Breast epithelium (tissue), 4 donors: Measurements from ENCODE around the gene KCNQ1OT1. TPM values are rescaled to one million over a fixed set of nuclear protein-coding genes. Genes with fewer than 3 reads are reported as not detected.

ENCODE experiments used
- DNase-seq, 2 donors: peaks; one replicate each; pipeline ENCODE4 v3.0.0-alpha.2; 2019; ENCODE audit warnings: low spot score in 2 of 2
- H3K27ac ChIP-seq, 2 donors: fragments of 200-600 bp; sonication (generic) in 1 of 2; one replicate each; pipeline ENCODE4 v1.5.1; 2016 to 2019; ENCODE audit warnings: mild to moderate bottlenecking in 1 of 2
- H3K27me3 ChIP-seq, 2 donors: fragments of 200-600 bp; sonication (generic) in 1 of 2; one replicate each; pipeline versions ENCODE4 v1.5.1 to v1.6.0; 2017 to 2019; ENCODE audit warnings: control low read depth in 1 of 2, mild to moderate bottlenecking in 1 of 2
- H3K36me3 ChIP-seq: fragments of 200-600 bp; one replicate; pipeline ENCODE4 v1.5.1; 2019
- H3K4me1 ChIP-seq, 2 donors: fragments of 200-600 bp; sonication (generic); one replicate each; pipeline ENCODE4 v1.5.1; 2016 to 2019; ENCODE audit warnings: control low read depth in 1 of 2
- H3K4me3 ChIP-seq, 3 donors: fragments of 200-600 bp; sonication (generic); 1 replicate in 2 of 3; 2 replicates in 1 of 3; pipeline ENCODE4 v1.5.1; 2016 to 2019; ENCODE audit warnings: mild to moderate bottlenecking in 3 of 3, moderate library complexity in 2 of 3
- H3K9me3 ChIP-seq, 2 donors: fragments of 200-600 bp; sonication (generic) in 1 of 2; one replicate each; pipeline ENCODE4 v1.5.1; 2016 to 2019; ENCODE audit warnings: control low read depth in 1 of 2
- POLR2A ChIP-seq: fragments of 450-650 bp; IDR thresholded peaks from one replicate; pipeline ENCODE4 v1.6.1; 2016; ENCODE audit warnings: antibody characterized with exemption, mild to moderate bottlenecking, moderate library complexity
- POLR2AphosphoS5 ChIP-seq, 3 donors: sonication (generic); formaldehyde crosslinking; IDR thresholded peaks; one replicate each; pipeline ENCODE4 v1.6.1; 2017; ENCODE audit warnings: antibody characterized with exemption in 3 of 3
- intact Hi-C: fragments of 100-400 bp; cut with DNase I; formaldehyde crosslinking; loops from one replicate; pipeline ENCODE4 v1.15.1; 2023; ENCODE audit warnings: low total_unique reads
- total RNA-seq, 3 donors: library from RNA; depleted of rRNA; stranded (reverse); fragments of >200 nt; gene quantifications; one replicate each; pipeline ENCODE4 v1.1.0, GENCODE V29; 2016
- TF ChIP-seq, protein P1 (sequence below), 3 donors: fragments of 450-650 bp; IDR thresholded peaks; one replicate each; pipeline ENCODE4 v1.5.1; 2016 to 2017; ENCODE audit warnings: antibody characterized with exemption in 3 of 3, mild to moderate bottlenecking in 3 of 3, moderate library complexity in 3 of 3

Gene KCNQ1OT1
- total RNA-seq, 3 donors from 2014 or later, result 2.1 to 5.3 (median 3.6) TPM

DNA sequence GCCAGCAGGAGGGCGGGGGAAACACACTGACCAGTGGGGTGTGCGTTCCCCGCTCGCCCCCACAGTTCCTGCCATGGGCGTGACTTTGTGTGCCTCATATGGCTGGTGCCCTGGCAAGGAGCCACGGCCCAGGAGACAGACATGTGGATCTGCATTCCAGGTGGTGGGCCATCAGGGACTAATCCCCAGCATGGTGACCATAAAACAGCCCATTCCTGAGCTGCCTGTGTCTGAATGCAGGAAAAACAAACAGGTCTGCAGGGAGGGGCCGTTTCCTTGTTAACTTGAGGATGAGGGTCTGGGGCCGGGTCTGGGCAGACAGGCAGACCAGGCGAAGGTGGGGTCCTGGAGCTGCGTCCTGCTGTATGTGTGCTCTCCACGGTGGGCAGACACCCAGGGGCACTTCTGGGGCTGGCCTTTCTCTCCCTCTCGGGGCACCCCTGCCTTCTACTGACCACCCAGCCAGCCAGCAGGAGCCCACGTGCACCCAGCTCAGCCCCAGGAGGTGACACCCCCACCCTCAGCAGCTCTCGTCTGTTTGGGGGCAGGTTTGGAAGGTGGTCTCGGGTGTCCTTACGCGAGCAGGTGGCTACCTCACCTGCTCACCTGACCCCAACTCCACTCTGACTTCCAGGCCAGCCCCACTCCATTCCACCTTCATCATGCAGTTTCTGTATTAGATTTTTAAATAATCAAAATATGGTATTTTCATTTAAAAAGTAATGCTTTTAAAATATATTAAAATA, 120.3 kb downstream of the KCNQ1OT1 start:
- Histone ChIP-seq H3K27ac (no peak overlapping the region), H3K4me1 (no peaks in the 10 kb centered on the region), H3K36me3 (no peaks in the 10 kb centered on the region), H3K9me3 (no peaks in the 10 kb centered on the region), H3K27me3 (no peaks in the 10 kb centered on the region), H3K4me3 (no peak overlapping the region)
- intact Hi-C loops, result loop anchor here (5.0 kb wide), 2 partner anchors 608 to 1832 kb away; partner anchors contain the start of gene TALDO1
- peak in 1 of 2 donors; percentile 37 for DNase-seq
- no peak for TF ChIP-seq POLR2AphosphoS5 (IDR thresholded peaks at IDR 0.05)
- no peak for TF ChIP-seq POLR2A
- TF ChIP-seq, protein P1, sequence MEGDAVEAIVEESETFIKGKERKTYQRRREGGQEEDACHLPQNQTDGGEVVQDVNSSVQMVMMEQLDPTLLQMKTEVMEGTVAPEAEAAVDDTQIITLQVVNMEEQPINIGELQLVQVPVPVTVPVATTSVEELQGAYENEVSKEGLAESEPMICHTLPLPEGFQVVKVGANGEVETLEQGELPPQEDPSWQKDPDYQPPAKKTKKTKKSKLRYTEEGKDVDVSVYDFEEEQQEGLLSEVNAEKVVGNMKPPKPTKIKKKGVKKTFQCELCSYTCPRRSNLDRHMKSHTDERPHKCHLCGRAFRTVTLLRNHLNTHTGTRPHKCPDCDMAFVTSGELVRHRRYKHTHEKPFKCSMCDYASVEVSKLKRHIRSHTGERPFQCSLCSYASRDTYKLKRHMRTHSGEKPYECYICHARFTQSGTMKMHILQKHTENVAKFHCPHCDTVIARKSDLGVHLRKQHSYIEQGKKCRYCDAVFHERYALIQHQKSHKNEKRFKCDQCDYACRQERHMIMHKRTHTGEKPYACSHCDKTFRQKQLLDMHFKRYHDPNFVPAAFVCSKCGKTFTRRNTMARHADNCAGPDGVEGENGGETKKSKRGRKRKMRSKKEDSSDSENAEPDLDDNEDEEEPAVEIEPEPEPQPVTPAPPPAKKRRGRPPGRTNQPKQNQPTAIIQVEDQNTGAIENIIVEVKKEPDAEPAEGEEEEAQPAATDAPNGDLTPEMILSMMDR (IDR thresholded peaks at IDR 0.05), result no peak

DNA sequence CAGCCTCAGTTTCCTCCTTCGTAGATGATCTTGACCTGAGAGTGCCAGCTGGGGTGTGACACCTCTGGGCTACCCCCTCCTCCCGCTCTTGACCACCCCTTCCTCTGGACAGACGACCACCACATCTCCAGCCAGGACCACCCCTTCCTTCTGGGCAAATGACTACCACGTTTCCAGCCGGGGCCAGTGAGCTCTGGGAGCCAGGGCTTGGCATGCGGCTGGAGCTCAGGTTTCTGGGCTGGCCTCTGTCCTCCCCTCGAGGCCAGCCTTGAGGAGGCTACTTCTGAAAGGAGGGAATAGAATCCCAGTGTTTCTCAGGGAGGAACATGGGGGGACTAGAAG, 120.9 kb downstream of the KCNQ1OT1 start:
- Histone ChIP-seq H3K4me3 (no peak overlapping the region), H3K27ac (no peak overlapping the region), H3K27me3 (no peaks in the 10 kb centered on the region), H3K4me1 (no peaks in the 10 kb centered on the region), H3K9me3 (no peaks in the 10 kb centered on the region), H3K36me3 (no peaks in the 10 kb centered on the region)
- no peak for TF ChIP-seq POLR2AphosphoS5 (IDR thresholded peaks at IDR 0.05)
- TF ChIP-seq, protein P1 (IDR thresholded peaks at IDR 0.05), result no peak
- TF ChIP-seq POLR2A, result no peak
- no peak for DNase-seq
- intact Hi-C loops, result loop anchor here (5.0 kb wide), 1 partner anchor 1832 kb away; the partner anchor contains the start of gene TALDO1

DNA sequence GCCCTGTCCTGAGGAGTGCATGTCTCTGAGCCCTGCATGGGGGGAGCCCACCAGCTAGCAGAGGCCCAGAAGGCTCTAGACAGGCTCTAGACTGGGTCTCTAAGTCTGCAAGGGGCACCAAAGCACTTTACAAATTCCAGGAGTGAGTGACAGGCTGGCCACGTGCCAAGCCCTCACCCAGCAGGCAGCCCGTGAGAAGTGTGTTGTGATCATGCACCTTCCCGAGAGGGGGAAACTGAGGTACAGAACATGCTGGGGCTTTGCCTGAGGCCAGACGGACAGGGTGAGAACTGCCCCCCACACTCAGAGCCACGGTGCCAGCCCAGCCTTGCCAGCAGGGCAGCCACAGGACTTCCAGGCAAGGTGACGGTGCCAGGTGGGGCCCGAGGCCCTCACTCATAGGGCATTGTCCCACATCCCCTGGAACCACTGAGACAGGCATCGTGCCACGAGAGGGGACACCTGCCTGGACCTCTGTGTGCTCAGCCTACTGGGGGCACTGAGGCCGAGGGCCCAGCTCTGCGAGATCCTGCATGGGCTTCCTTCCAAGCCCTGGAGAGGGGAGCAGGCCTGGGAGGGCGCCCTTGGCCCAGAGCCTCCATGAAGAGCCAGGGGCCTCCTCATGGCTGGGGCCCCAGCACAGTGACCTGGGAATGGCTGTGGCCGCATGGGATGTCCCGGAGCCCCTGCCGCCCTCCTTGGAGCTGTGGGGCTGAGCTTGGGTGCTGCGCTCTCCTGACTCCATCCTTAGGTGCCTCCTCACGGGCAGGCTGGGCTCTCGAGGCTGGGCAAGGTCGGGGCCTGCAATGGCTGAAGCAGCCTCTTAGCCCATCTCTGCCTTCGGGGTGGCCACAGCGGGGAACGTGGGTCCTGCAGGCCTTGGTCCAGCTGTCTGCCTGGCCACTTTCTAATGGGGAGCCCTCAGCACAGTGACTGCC, 121.5 kb downstream of the KCNQ1OT1 start:
- no peak overlapping the region for H3K4me3 ChIP-seq
- no peaks in the 10 kb centered on the region for H3K9me3 ChIP-seq
- intact Hi-C loops, result loop anchor here (5.0 kb wide), 1 partner anchor 1831 kb away; the partner anchor contains the start of gene TALDO1
- TF ChIP-seq POLR2A, result no peak
- TF ChIP-seq, protein P1 (IDR thresholded peaks at IDR 0.05), result no peak
- TF ChIP-seq POLR2AphosphoS5 (IDR thresholded peaks at IDR 0.05), result no peak
- no peaks in the 10 kb centered on the region for H3K36me3 ChIP-seq
- H3K4me1 ChIP-seq, result no peaks in the 10 kb centered on the region
- no peaks in the 10 kb centered on the region for H3K27me3 ChIP-seq
- H3K27ac ChIP-seq, result no peak overlapping the region
- peak in 1 of 2 donors; percentile 38 for DNase-seq

DNA sequence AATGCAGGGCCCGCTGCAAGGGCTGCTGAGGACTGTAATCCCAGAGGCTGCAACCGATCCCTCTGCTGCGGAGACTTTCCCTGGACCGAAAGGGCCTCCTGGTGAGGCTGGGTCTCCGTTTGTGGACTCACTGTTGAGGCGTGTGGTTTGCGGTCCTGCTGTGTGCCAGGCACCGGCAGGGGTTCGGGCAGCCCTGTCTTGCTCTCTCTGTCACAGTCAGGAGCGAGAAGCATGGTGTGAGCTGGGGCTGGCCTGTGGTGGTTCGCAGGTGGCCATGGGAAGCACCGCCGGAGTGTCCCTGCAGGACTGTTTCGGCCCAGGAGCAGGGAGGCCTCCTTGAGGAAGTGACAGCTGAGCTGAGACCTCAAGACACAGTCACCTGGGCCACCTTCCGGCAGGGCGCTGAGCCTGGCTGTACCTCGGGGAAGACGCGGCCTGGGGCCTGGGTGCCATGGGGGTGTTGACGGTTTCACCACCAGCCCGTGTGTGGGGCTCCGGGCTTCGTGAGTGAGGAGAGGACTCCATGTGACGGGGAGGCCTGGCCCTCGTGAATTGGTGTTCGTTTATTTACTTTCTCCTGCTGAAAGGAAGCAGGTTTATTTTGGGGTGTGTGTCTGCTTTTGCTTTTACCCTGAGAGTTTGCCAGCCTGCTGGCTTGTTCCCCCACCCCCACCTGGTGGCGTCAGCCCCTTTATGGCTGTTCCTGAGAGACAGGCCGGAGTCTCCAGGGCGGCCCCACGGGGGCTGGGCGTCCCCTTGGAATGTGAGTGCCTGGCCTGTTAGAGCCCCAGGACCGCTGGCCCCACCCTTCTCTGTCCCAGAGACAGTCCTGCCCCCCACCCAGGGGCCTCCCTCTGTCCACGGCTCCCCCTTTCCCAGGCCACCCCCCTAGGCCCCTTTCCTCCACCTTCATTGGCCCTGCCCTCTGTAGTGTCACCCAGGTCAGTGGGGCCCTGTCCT, 122.5 kb downstream of the KCNQ1OT1 start:
- peak in 1 of 2 donors; percentile 49 for DNase-seq
- no peaks in the 10 kb centered on the region for H3K4me1 ChIP-seq
- no peaks in the 10 kb centered on the region for H3K36me3 ChIP-seq
- H3K27ac ChIP-seq, result no peak overlapping the region
- intact Hi-C loops, result loop anchor here (5.0 kb wide), 1 partner anchor 1830 kb away; the partner anchor contains the start of gene TALDO1
- H3K9me3 ChIP-seq, result no peaks in the 10 kb centered on the region
- TF ChIP-seq POLR2AphosphoS5 (IDR thresholded peaks at IDR 0.05), result no peak
- TF ChIP-seq, protein P1 (IDR thresholded peaks at IDR 0.05), result no peak
- no peak for TF ChIP-seq POLR2A
- H3K4me3 ChIP-seq, result no peak overlapping the region
- no peaks in the 10 kb centered on the region for H3K27me3 ChIP-seq
